Measurements from ENCODE around the gene DEGS2.

DEGS2 gene

GRCh38 chr14:100148837-100149731 is 10.4 kb downstream of the DEGS2 start:
- DNase-seq, result no peak

GRCh38 chr14:100147691-100148464 is 11.6 kb downstream of the DEGS2 start:
- no peak for DNase-seq

- no peak for DNase-seq
Measured at GRCh38 chr14:100147181-100147631, 12.2 kb downstream of the DEGS2 start.

- no peak for DNase-seq
Measured at GRCh38 chr14:100146531-100147091, 12.8 kb downstream of the DEGS2 start.

- no peak for DNase-seq
Measured at GRCh38 chr14:100145682-100146464, 13.6 kb downstream of the DEGS2 start.

GRCh38 chr14:100144996-100145646 is 14.3 kb downstream of the DEGS2 start:
- DNase-seq, result no peak

- DNase-seq, result no peak
Measured at GRCh38 chr14:100144645-100144995, 14.8 kb downstream of the DEGS2 start.

- DNase-seq, result no peak
Measured at GRCh38 chr14:100143934-100144333, 15.5 kb downstream of the DEGS2 start.

GRCh38 chr14:100143523-100143922 is 15.9 kb downstream of the DEGS2 start:
- no peak for DNase-seq

- no peak for DNase-seq
Measured at GRCh38 chr14:100142073-100143040, 17.1 kb downstream of the DEGS2 start.

- DNase-seq, result no peak
Measured at GRCh38 chr14:100141098-100141497, 18.3 kb downstream of the DEGS2 start.

GRCh38 chr14:100140452-100141078 is 18.9 kb downstream of the DEGS2 start:
- no peak for DNase-seq

- DNase-seq, result no peak
Measured at GRCh38 chr14:100138955-100139354, 20.5 kb downstream of the DEGS2 start.

GRCh38 chr14:100138082-100138787 is 21.2 kb downstream of the DEGS2 start:
- DNase-seq, result no peak

GRCh38 chr14:100137173-100137572 is 22.3 kb downstream of the DEGS2 start:
- DNase-seq, result no peak

GRCh38 chr14:100135784-100136183 is 23.7 kb downstream of the DEGS2 start:
- no peak for DNase-seq

GRCh38 chr14:100135073-100135472 is 24.4 kb downstream of the DEGS2 start:
- DNase-seq, result no peak

GRCh38 chr14:100134586-100134985 is 24.9 kb downstream of the DEGS2 start:
- DNase-seq, result no peak

Measured in amygdala (tissue), 56 donors.